ENCODE results near the gene CSPG4.
"Not testable (repeated sequence)": the region's sequence is repeated elsewhere in the genome, so short reads cannot be mapped to it uniquely, and the experiment has no call there.

CSPG4 gene

GRCh38 chr15:75712668-75713337 is at the start of gene CSPG4:
Gene CSPG4, minus strand, starts transcription at chr15:75712848. Its CDS starts 93 bp downstream, at chr15:75712755.
- DNase-seq (ENCODE audit: low read depth in 2 of 2) = no peak

GRCh38 chr15:75762357-75762718 is 49.7 kb upstream of the CSPG4 start:
- not testable (repeated sequence) for DNase-seq (ENCODE audit: low read depth in 2 of 2)

- DNase-seq (ENCODE audit: low read depth in 2 of 2) = no peak
Observed at GRCh38 chr15:75761446-75762356, 49.1 kb upstream of the CSPG4 start.

- DNase-seq (ENCODE audit: low read depth in 2 of 2) = no peak
Observed at GRCh38 chr15:75760704-75761435, 48.2 kb upstream of the CSPG4 start.

- DNase-seq (ENCODE audit: low read depth in 2 of 2) = not testable (repeated sequence)
Observed at GRCh38 chr15:75760131-75760520, 47.5 kb upstream of the CSPG4 start.

GRCh38 chr15:75759416-75760130 is 46.9 kb upstream of the CSPG4 start:
- DNase-seq (ENCODE audit: low read depth in 2 of 2) = no peak

GRCh38 chr15:75758071-75758872 is 45.6 kb upstream of the CSPG4 start:
- peak; percentile 10 to 11 for DNase-seq (ENCODE audit: low read depth in 2 of 2)

GRCh38 chr15:75754871-75755270 is 42.2 kb upstream of the CSPG4 start:
- DNase-seq (ENCODE audit: low read depth in 2 of 2) = not testable (repeated sequence)

GRCh38 chr15:75753145-75753544 is 40.5 kb upstream of the CSPG4 start:
- no peak for DNase-seq (ENCODE audit: low read depth in 2 of 2)

GRCh38 chr15:75751891-75752290 is 39.2 kb upstream of the CSPG4 start:
- DNase-seq (ENCODE audit: low read depth in 2 of 2) = no peak

GRCh38 chr15:75751116-75751875 is 38.6 kb upstream of the CSPG4 start:
- no peak for DNase-seq (ENCODE audit: low read depth in 2 of 2)

GRCh38 chr15:75750261-75751050 is 37.8 kb upstream of the CSPG4 start:
- DNase-seq (ENCODE audit: low read depth in 2 of 2) = no peak

- DNase-seq (ENCODE audit: low read depth in 2 of 2) = no peak
Observed at GRCh38 chr15:75749820-75750219, 37.2 kb upstream of the CSPG4 start.

GRCh38 chr15:75748882-75749281 is 36.2 kb upstream of the CSPG4 start:
- peak in 1 of 2 donors; percentile 15 for DNase-seq (ENCODE audit: low read depth in 2 of 2)

GRCh38 chr15:75747121-75747520 is 34.5 kb upstream of the CSPG4 start:
- DNase-seq (ENCODE audit: low read depth in 2 of 2) = not testable (repeated sequence)

- DNase-seq (ENCODE audit: low read depth in 2 of 2) = no peak
Observed at GRCh38 chr15:75745305-75745704, 32.7 kb upstream of the CSPG4 start.

GRCh38 chr15:75742346-75742745 is 29.7 kb upstream of the CSPG4 start:
- DNase-seq (ENCODE audit: low read depth in 2 of 2) = not testable (repeated sequence)

GRCh38 chr15:75739791-75740190 is 27.1 kb upstream of the CSPG4 start:
- DNase-seq (ENCODE audit: low read depth in 2 of 2) = no peak

- DNase-seq (ENCODE audit: low read depth in 2 of 2) = peak; percentile 71 to 72
Observed at GRCh38 chr15:75738647-75739325, 26.1 kb upstream of the CSPG4 start.

Data from stimulated activated CD8-positive, alpha-beta memory T cell treated with anti-CD3 and anti-CD28 coated beads, Interleukin-15, amount 100 ng/mL, for 4 hours (primary cell).